ENCODE measurements around the gene PRCC.
A peak's percentile ranks its signal among the peaks of the same experiment; 100 is the strongest.

Gene PRCC

GRCh38 chr1:156766298-156767100 lies 836 bp upstream of the PRCC start:
- peak overlapping the region; percentile 96 for H3K4me3 ChIP-seq (ENCODE audit: low read depth, low read length)
- DNase-seq (ENCODE audit: low read depth) = peak; percentile 34
- TF ChIP-seq CTCF (conservative IDR thresholded peaks at IDR 0.05; ENCODE audit: low read depth, low read length) = no peak

GRCh38 chr1:156767879-156768604 lies 707 bp downstream of the PRCC start:
- TF ChIP-seq CTCF (conservative IDR thresholded peaks at IDR 0.05; ENCODE audit: low read depth, low read length) = no peak
- DNase-seq (ENCODE audit: low read depth) = peak; percentile 31

GRCh38 chr1:156768610-156769295 lies 1.4 kb downstream of the PRCC start:
- no peak for DNase-seq (ENCODE audit: low read depth)
- H3K4me3 ChIP-seq (ENCODE audit: low read depth, low read length) = peak overlapping the region; percentile 96
- TF ChIP-seq CTCF (conservative IDR thresholded peaks at IDR 0.05; ENCODE audit: low read depth, low read length) = no peak

More at GRCh38 chr1:156767879-156768604, 707 bp downstream of the PRCC start:
- H3K4me3 ChIP-seq (ENCODE audit: low read depth, low read length) = peak overlapping the region; percentile 96

- H3K4me3 ChIP-seq (ENCODE audit: low read depth, low read length) = no peak overlapping the region
- no peak for TF ChIP-seq CTCF (conservative IDR thresholded peaks at IDR 0.05; ENCODE audit: low read depth, low read length)
- DNase-seq (ENCODE audit: low read depth) = no peak
Measured at GRCh38 chr1:156772222-156772621, 4.9 kb downstream of the PRCC start.

GRCh38 chr1:156772728-156773497 lies 5.6 kb downstream of the PRCC start:
- no peak overlapping the region for H3K4me3 ChIP-seq (ENCODE audit: low read depth, low read length)
- TF ChIP-seq CTCF (conservative IDR thresholded peaks at IDR 0.05; ENCODE audit: low read depth, low read length) = no peak
- no peak for DNase-seq (ENCODE audit: low read depth)

- DNase-seq (ENCODE audit: low read depth) = no peak
- peak; percentile 21 for TF ChIP-seq CTCF (conservative IDR thresholded peaks at IDR 0.05; ENCODE audit: low read depth, low read length)
- H3K4me3 ChIP-seq (ENCODE audit: low read depth, low read length) = no peak overlapping the region
Measured at GRCh38 chr1:156773607-156774006, 6.3 kb downstream of the PRCC start.
